Progenitor cell of endocrine pancreas (in vitro differentiated cells): ENCODE measurements around the gene MARCO. TPM values are rescaled to one million over a fixed set of nuclear protein-coding genes. Genes with fewer than 3 reads are reported as not detected.
"Not testable (repeated sequence)": the region's sequence is repeated elsewhere in the genome, so short reads cannot be mapped to it uniquely, and the experiment has no call there.

Source experiments
- DNase-seq: peaks from one replicate; pipeline ENCODE4 v3.0.0; 2021; ENCODE audit warnings: low spot score; ENCODE audit not compliant: unreplicated experiment
- H3K27ac Mint-ChIP-seq: 2 replicates; pipeline ENCODE4 v1.8.0; 2021; ENCODE audit warnings: mild to moderate bottlenecking, moderate library complexity, mixed read lengths
- H3K27me3 Mint-ChIP-seq: 2 replicates; pipeline ENCODE4 v1.8.0; 2021; ENCODE audit warnings: mixed read lengths
- H3K36me3 Mint-ChIP-seq: 2 replicates; pipeline ENCODE4 v1.8.0; 2022; ENCODE audit warnings: mixed read lengths; ENCODE audit not compliant: insufficient read depth
- H3K4me1 Mint-ChIP-seq: 2 replicates; pipeline ENCODE4 v1.8.0; 2021; ENCODE audit warnings: low read depth, mixed read lengths
- H3K4me3 Mint-ChIP-seq: 2 replicates; pipeline ENCODE4 v1.8.0; 2021; ENCODE audit warnings: low read depth, mild to moderate bottlenecking, moderate library complexity, mixed read lengths
- H3K9me3 Mint-ChIP-seq: 2 replicates; pipeline ENCODE4 v1.8.0; 2021; ENCODE audit warnings: low read depth, mixed read lengths
- CTCF ChIP-seq: fragments of 200-600 bp; sonication (generic); IDR thresholded peaks from one replicate; pipeline ENCODE4 v1.5.0; 2021; ENCODE audit warnings: antibody characterized with exemption, mild to moderate bottlenecking; ENCODE audit not compliant: unreplicated experiment
- total RNA-seq: library from RNA; stranded (reverse); gene quantifications from 2 replicates; pipeline ENCODE4 v1.2.1, GENCODE V29; 2021

The MARCO gene
- total RNA-seq, 1 donor from 2014 or later, result not detected

- Mint-ChIP-seq H3K4me3 (no peak overlapping the region), H3K27me3 (peaks cover 46% of the 10 kb centered on the region), H3K4me1 (no peaks in the 10 kb centered on the region), H3K36me3 (no peaks in the 10 kb centered on the region), H3K9me3 (no peaks in the 10 kb centered on the region), H3K27ac (no peak overlapping the region)
- no peak for TF ChIP-seq CTCF
- DNase-seq, result no peak
These were observed 49.6 kb downstream of the MARCO start for GRCh38 chr2:118991554-118991953.

- Mint-ChIP-seq H3K4me1 (no peaks in the 10 kb centered on the region), H3K9me3 (no peaks in the 10 kb centered on the region), H3K36me3 (no peaks in the 10 kb centered on the region), H3K27me3 (peaks cover 36% of the 10 kb centered on the region), H3K4me3 (no peak overlapping the region), H3K27ac (no peak overlapping the region)
- DNase-seq, result no peak
- no peak for TF ChIP-seq CTCF
These were observed 50.9 kb downstream of the MARCO start for GRCh38 chr2:118992740-118993391.

- Mint-ChIP-seq H3K27me3 (peaks cover 33% of the 10 kb centered on the region), H3K4me3 (no peak overlapping the region), H3K4me1 (no peaks in the 10 kb centered on the region), H3K9me3 (no peaks in the 10 kb centered on the region), H3K27ac (no peak overlapping the region), H3K36me3 (no peaks in the 10 kb centered on the region)
- no peak for TF ChIP-seq CTCF
- DNase-seq, result no peak
These were observed 51.4 kb downstream of the MARCO start for GRCh38 chr2:118993392-118993752.

- no peak for DNase-seq
- Mint-ChIP-seq H3K4me3 (no peak overlapping the region), H3K4me1 (no peaks in the 10 kb centered on the region), H3K36me3 (no peaks in the 10 kb centered on the region), H3K27ac (no peak overlapping the region), H3K27me3 (peaks cover 30% of the 10 kb centered on the region), H3K9me3 (no peaks in the 10 kb centered on the region)
- TF ChIP-seq CTCF, result no peak
These were observed 52.2 kb downstream of the MARCO start for GRCh38 chr2:118994172-118994700.

GRCh38 chr2:118994778-118995177 is 52.8 kb downstream of the MARCO start:
- H3K27me3 Mint-ChIP-seq, result peaks cover 27% of the 10 kb centered on the region
- H3K36me3 Mint-ChIP-seq, result no peaks in the 10 kb centered on the region
- no peaks in the 10 kb centered on the region for H3K4me1 Mint-ChIP-seq
- H3K27ac Mint-ChIP-seq, result no peak overlapping the region
- DNase-seq, result no peak
- no peaks in the 10 kb centered on the region for H3K9me3 Mint-ChIP-seq
- H3K4me3 Mint-ChIP-seq, result no peak overlapping the region
- TF ChIP-seq CTCF, result no peak

- H3K27ac Mint-ChIP-seq, H3K36me3 Mint-ChIP-seq, DNase-seq, H3K4me3 Mint-ChIP-seq, H3K4me1 Mint-ChIP-seq, H3K9me3 Mint-ChIP-seq: not testable (repeated sequence)
- H3K27me3 Mint-ChIP-seq, result peaks cover 15% of the 10 kb centered on the region
These were observed 61.9 kb downstream of the MARCO start for GRCh38 chr2:119003856-119004255.
